Measurements from ENCODE around the gene ZNF575. TPM values are rescaled to one million over a fixed set of nuclear protein-coding genes. Genes with fewer than 3 reads are reported as not detected.

ZNF575 gene
- total RNA-seq = 0.09 and 0.11 TPM in 2 replicates

GRCh38 chr19:43532962-43533545 lies at the start of gene ZNF575:
TSS of gene ZNF575 (plus strand) at chr19:43533188. CDS start at chr19:43534423, 1,235 bp downstream.

GRCh38 chr19:43504426-43505185 lies 28.4 kb upstream of the ZNF575 start, which contains the start of gene PHLDB3:
TSS of gene PHLDB3 (minus strand) at chr19:43504746. CDS start at chr19:43504118, 628 bp downstream.

GRCh38 chr19:43526884-43527859 lies 5.8 kb upstream of the ZNF575 start, which contains the start of gene ETHE1:
TSS of gene ETHE1 (minus strand) at chr19:43527201. CDS start at chr19:43527177, 24 bp downstream.

GRCh38 chr19:43575156-43575950 lies 42.4 kb downstream of the ZNF575 start, which contains the start of the genes PINLYP and XRCC1:
TSS of gene PINLYP (plus strand) at chr19:43575801. CDS start at chr19:43577192, 1,391 bp downstream.
TSS of gene XRCC1 (minus strand) at chr19:43575527. CDS start at chr19:43575458, 69 bp downstream.

Other genes starting within 250 kb of the ZNF575 start
- gene CD177, start 179.5 kb upstream of the ZNF575 start, total RNA-seq = under 0.01 and 0.09 TPM in 2 replicates
- not detected in 2 replicates for gene TEX101, start 118.3 kb upstream of the ZNF575 start, total RNA-seq
- gene LYPD3, start 67.6 kb upstream of the ZNF575 start, total RNA-seq = 0.17 and 1.1 TPM in 2 replicates
- 48.6 and 55.4 TPM in 2 replicates for gene PHLDB3, start 28.4 kb upstream of the ZNF575 start, total RNA-seq
- 86.1 and 119 TPM in 2 replicates for gene ETHE1, start 6.0 kb upstream of the ZNF575 start, total RNA-seq
- gene XRCC1, start 42.3 kb downstream of the ZNF575 start, total RNA-seq = 13.2 and 14.4 TPM in 2 replicates
- 2.2 and 5.9 TPM in 2 replicates for gene PINLYP, start 42.6 kb downstream of the ZNF575 start, total RNA-seq
- gene IRGQ, start 62.9 kb downstream of the ZNF575 start, total RNA-seq = 24.1 and 26.8 TPM in 2 replicates
- 7.2 and 7.3 TPM in 2 replicates for gene ZNF576, start 63.4 kb downstream of the ZNF575 start, total RNA-seq
- under 0.01 TPM in 1 of 2 replicates, not detected in the other for gene SRRM5, start 78.9 kb downstream of the ZNF575 start, total RNA-seq
- 63.6 and 69.0 TPM in 2 replicates for gene ZNF428, start 86.4 kb downstream of the ZNF575 start, total RNA-seq
- 9.4 and 11.1 TPM in 2 replicates for gene CADM4, start 106.7 kb downstream of the ZNF575 start, total RNA-seq
- 4.0 and 5.4 TPM in 2 replicates for gene PLAUR, start 137.0 kb downstream of the ZNF575 start, total RNA-seq
- gene IRGC, start 182.9 kb downstream of the ZNF575 start, total RNA-seq = not detected in 2 replicates
- 3.8 and 5.4 TPM in 2 replicates for gene SMG9, start 221.8 kb downstream of the ZNF575 start, total RNA-seq
- gene KCNN4, start 247.8 kb downstream of the ZNF575 start, total RNA-seq = 0.11 TPM in 1 of 2 replicates, not detected in the other

Measured in dermis lymphatic vessel endothelial cell (primary cell).